C4-2B (cell line): ENCODE results near the gene MYLK.

Experiments
- CTCF ChIP-seq: fragments of 450-650 bp; conservative IDR thresholded peaks from 2 replicates; pipeline ENCODE4 v1.5.1; 2017; ENCODE audit warnings: mild to moderate bottlenecking
- ZFX ChIP-seq: fragments of 450-650 bp; IDR thresholded peaks from 2 replicates; pipeline ENCODE4 v1.6.1; 2017

GRCh38 chr3:123728991-123729390 lies 155.1 kb downstream of the MYLK start:
- TF ChIP-seq CTCF (no peak), ZFX (no peak)
